Esophagus muscularis mucosa (tissue), 3 donors: Measurements from ENCODE around the gene SLC25A22.

Experiments used
- CTCF ChIP-seq, 3 experiments: fragments of 200-600 bp in 2 of 3; fragments of 450-650 bp in 1 of 3; sonication (generic) in 2 of 3; IDR thresholded peaks; one replicate each; pipeline ENCODE4 v1.5.1; 2017 to 2019; ENCODE audit warnings: antibody characterized with exemption in 3 of 3, mild to moderate bottlenecking in 2 of 3, moderate library complexity in 1 of 3
- POLR2A ChIP-seq: fragments of 450-650 bp; IDR thresholded peaks from one replicate; pipeline ENCODE4 v1.6.1; 2017; ENCODE audit warnings: antibody characterized with exemption, moderate library complexity, mild to moderate bottlenecking, low read depth

- TF ChIP-seq CTCF (IDR thresholded peaks at IDR 0.05), result no peak
- no peak for TF ChIP-seq POLR2A
These were observed 8.1 kb downstream of the SLC25A22 start, which contains the start of gene CEND1 for GRCh38 chr11:789943-790342.
